Activated CD8-positive, alpha-beta memory T cell treated with anti-CD3 and anti-CD28 coated beads for 1 hour (primary cell): Measurements from ENCODE around the gene RARG.

ENCODE experiments used
- DNase-seq, 2 donors: peaks; one replicate each; pipeline ENCODE4 v3.0.0-alpha.2; 2020; ENCODE audit warnings: low read depth in 1 of 2; ENCODE audit errors: extremely low read depth in 1 of 2

RARG gene

GRCh38 chr12:53224061-53224896 lies 7.7 kb downstream of the RARG start:
- DNase-seq, result no peak

- no peak for DNase-seq
These were observed 8.5 kb downstream of the RARG start for GRCh38 chr12:53223389-53224060.

GRCh38 chr12:53222806-53223261 lies 9.2 kb downstream of the RARG start:
- no peak for DNase-seq

GRCh38 chr12:53222170-53222721 lies 9.8 kb downstream of the RARG start:
- DNase-seq, result no peak

- DNase-seq, result no peak
These were observed 10.6 kb downstream of the RARG start for GRCh38 chr12:53221203-53222080.

GRCh38 chr12:53220694-53221202 lies 11.3 kb downstream of the RARG start:
- peak in 1 of 2 donors; percentile 70 for DNase-seq

- peak in 1 of 2 donors; percentile 62 for DNase-seq
These were observed 11.9 kb downstream of the RARG start for GRCh38 chr12:53219956-53220693.

GRCh38 chr12:53219292-53219955 lies 12.6 kb downstream of the RARG start:
- peak in 1 of 2 donors; percentile 50 for DNase-seq

- no peak for DNase-seq
These were observed 13.3 kb downstream of the RARG start for GRCh38 chr12:53218551-53219291.

- DNase-seq, result no peak
These were observed 14.1 kb downstream of the RARG start for GRCh38 chr12:53217931-53218307.

- no peak for DNase-seq
These were observed 14.7 kb downstream of the RARG start for GRCh38 chr12:53217051-53217930.

- no peak for DNase-seq
These were observed 16.5 kb downstream of the RARG start for GRCh38 chr12:53215497-53215896.

GRCh38 chr12:53214687-53215455 lies 17.1 kb downstream of the RARG start:
- DNase-seq, result no peak

- no peak for DNase-seq
These were observed 17.8 kb downstream of the RARG start for GRCh38 chr12:53214221-53214620.

GRCh38 chr12:53213348-53213747 lies 18.7 kb downstream of the RARG start:
- peak in 1 of 2 donors; percentile 79 for DNase-seq

GRCh38 chr12:53212931-53213330 lies 19.1 kb downstream of the RARG start:
- no peak for DNase-seq
